ENCODE measurements around the gene TSEN15. TPM values are rescaled to one million over a fixed set of nuclear protein-coding genes. Genes with fewer than 3 reads are reported as not detected.

TSEN15 gene
- total RNA-seq, 1 experiment from 2014 or later = 71.4 TPM

DNA sequence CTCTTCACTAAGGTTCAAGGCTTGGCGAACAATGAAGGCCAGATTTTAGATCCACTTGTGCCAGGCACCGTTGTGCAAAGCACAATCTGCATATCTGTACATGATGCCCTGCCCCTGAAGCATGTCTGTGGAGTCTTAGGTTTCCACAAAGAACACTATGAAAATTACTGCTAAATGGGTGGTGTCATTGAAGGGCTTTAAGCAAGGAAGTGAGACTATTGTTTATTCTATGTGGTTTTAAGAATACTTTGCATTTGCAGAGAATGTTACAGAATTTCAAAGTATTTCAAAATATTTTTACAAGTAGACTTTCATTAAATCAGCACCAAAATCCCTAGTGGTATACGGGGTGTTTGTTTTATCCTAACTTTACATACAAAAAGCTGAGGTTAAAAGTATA is 8.8 kb downstream of the TSEN15 start:
- no peak overlapping the region for H3K27ac Mint-ChIP-seq (ENCODE audit: unreplicated experiment)
- no TSS peak for BruUV-seq (replicated peaks)
- CTCF ChIA-PET = no interaction called here

GRCh38 chr1:184061396-184062003 is 10.0 kb downstream of the TSEN15 start:
- Histone ChIP-seq H3K36me3 (ENCODE audit: control insufficient read depth, insufficient read depth, low read length) (no peaks in the 10 kb centered on the region), H3K4me3 (ENCODE audit: low read depth, low read length) (no peak overlapping the region), H3K9me3 (no peaks in the 10 kb centered on the region), H3K4me1 (peaks cover 24% of the 10 kb centered on the region), H3K27me3 (replicated peaks; ENCODE audit: control insufficient read depth, insufficient read depth, low read length) (no peaks in the 10 kb centered on the region)
- Mint-ChIP-seq H3K9me3 (ENCODE audit: unreplicated experiment) (no peaks in the 10 kb centered on the region), H3K27ac (ENCODE audit: unreplicated experiment) (no peak overlapping the region), H3K36me3 (ENCODE audit: insufficient read depth, unreplicated experiment) (peaks cover 24% of the 10 kb centered on the region), H3K4me3 (ENCODE audit: unreplicated experiment) (no peak overlapping the region), H3K4me1 (ENCODE audit: low read depth, unreplicated experiment) (peaks cover 14% of the 10 kb centered on the region), H3K27me3 (ENCODE audit: insufficient read depth, unreplicated experiment) (no peaks in the 10 kb centered on the region)
- intact Hi-C loops (cut with micrococcal nuclease; ENCODE audit: unreplicated experiment) = no loop called here
- TF ChIP-seq, protein P1, sequence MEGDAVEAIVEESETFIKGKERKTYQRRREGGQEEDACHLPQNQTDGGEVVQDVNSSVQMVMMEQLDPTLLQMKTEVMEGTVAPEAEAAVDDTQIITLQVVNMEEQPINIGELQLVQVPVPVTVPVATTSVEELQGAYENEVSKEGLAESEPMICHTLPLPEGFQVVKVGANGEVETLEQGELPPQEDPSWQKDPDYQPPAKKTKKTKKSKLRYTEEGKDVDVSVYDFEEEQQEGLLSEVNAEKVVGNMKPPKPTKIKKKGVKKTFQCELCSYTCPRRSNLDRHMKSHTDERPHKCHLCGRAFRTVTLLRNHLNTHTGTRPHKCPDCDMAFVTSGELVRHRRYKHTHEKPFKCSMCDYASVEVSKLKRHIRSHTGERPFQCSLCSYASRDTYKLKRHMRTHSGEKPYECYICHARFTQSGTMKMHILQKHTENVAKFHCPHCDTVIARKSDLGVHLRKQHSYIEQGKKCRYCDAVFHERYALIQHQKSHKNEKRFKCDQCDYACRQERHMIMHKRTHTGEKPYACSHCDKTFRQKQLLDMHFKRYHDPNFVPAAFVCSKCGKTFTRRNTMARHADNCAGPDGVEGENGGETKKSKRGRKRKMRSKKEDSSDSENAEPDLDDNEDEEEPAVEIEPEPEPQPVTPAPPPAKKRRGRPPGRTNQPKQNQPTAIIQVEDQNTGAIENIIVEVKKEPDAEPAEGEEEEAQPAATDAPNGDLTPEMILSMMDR (IDR thresholded peaks at IDR 0.05; ENCODE audit: insufficient read depth in 1 of 2, low read depth in 1 of 2, low read length in 1 of 2, severe bottlenecking in 1 of 2, unreplicated experiment in 1 of 2) = no peak
- ChIA-PET CTCF (no interaction called here), POLR2A (no interaction called here)
- no peak for DNase-seq
- no TSS peak for BruUV-seq (replicated peaks)

More for the DNA sequence above, 8.8 kb downstream of the TSEN15 start:
- Mint-ChIP-seq H3K27me3 (ENCODE audit: insufficient read depth, unreplicated experiment) (no peaks in the 10 kb centered on the region), H3K9me3 (ENCODE audit: unreplicated experiment) (no peaks in the 10 kb centered on the region), H3K4me3 (ENCODE audit: unreplicated experiment) (no peak overlapping the region), H3K4me1 (ENCODE audit: low read depth, unreplicated experiment) (peaks cover 16% of the 10 kb centered on the region), H3K36me3 (ENCODE audit: insufficient read depth, unreplicated experiment) (peaks cover 25% of the 10 kb centered on the region)
- Histone ChIP-seq H3K4me1 (peaks cover 34% of the 10 kb centered on the region), H3K27me3 (replicated peaks; ENCODE audit: control insufficient read depth, insufficient read depth, low read length) (no peaks in the 10 kb centered on the region), H3K9me3 (no peaks in the 10 kb centered on the region), H3K4me3 (ENCODE audit: low read depth, low read length) (no peak overlapping the region), H3K36me3 (ENCODE audit: control insufficient read depth, insufficient read depth, low read length) (no peaks in the 10 kb centered on the region)
- TF ChIP-seq, protein P1 (IDR thresholded peaks at IDR 0.05; ENCODE audit: insufficient read depth in 1 of 2, low read depth in 1 of 2, low read length in 1 of 2, severe bottlenecking in 1 of 2, unreplicated experiment in 1 of 2) = no peak
- no peak for DNase-seq
- POLR2A ChIA-PET = no interaction called here
- intact Hi-C loops (cut with micrococcal nuclease; ENCODE audit: unreplicated experiment) = no loop called here

DNA sequence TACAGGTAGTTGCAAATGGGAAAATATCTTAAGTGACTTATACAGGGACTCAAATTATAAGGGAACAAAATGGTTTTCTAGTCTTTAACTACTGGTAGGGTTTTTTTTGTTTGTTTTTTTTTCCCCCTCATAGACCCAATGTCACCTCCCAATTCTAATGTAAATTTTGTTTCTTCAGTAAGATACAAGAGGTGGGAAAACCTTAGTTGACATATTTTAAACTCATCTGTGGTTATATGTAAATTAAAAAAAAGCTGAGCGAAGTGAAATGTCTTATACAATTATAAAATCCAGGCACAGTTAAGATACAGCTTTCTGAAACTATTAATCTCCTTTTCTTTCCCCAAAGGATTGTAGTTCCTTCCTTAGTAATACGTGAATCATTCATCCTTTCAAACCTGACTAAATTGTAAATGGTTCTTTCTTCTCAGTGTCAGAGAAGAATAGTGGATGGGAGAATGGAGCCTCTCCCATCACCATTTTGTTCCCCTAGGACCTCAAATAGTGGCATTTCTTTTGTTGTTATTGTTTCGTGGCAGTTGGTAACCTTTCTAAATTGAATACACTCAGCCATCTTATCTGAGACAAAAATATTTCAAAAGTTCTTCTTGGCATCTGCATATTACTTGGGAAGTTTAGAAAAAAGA is 11.2 kb downstream of the TSEN15 start:
- Mint-ChIP-seq H3K4me3 (ENCODE audit: unreplicated experiment) (no peak overlapping the region), H3K36me3 (ENCODE audit: insufficient read depth, unreplicated experiment) (peaks cover 16% of the 10 kb centered on the region), H3K9me3 (ENCODE audit: unreplicated experiment) (no peaks in the 10 kb centered on the region), H3K27me3 (ENCODE audit: insufficient read depth, unreplicated experiment) (no peaks in the 10 kb centered on the region), H3K27ac (ENCODE audit: unreplicated experiment) (no peak overlapping the region), H3K4me1 (ENCODE audit: low read depth, unreplicated experiment) (peaks cover 5% of the 10 kb centered on the region)
- ChIA-PET CTCF (no interaction called here), POLR2A (no interaction called here)
- no TSS peak for BruUV-seq (replicated peaks)
- intact Hi-C loops (cut with micrococcal nuclease; ENCODE audit: unreplicated experiment) = no loop called here
- peaks cover 11% of the 10 kb centered on the region for H3K4me1 ChIP-seq
- TF ChIP-seq, protein P1 (IDR thresholded peaks at IDR 0.05; ENCODE audit: insufficient read depth in 1 of 2, low read depth in 1 of 2, low read length in 1 of 2, severe bottlenecking in 1 of 2, unreplicated experiment in 1 of 2) = no peak
- no peak overlapping the region for H3K4me3 ChIP-seq (ENCODE audit: low read depth, low read length)
- no peaks in the 10 kb centered on the region for H3K36me3 ChIP-seq (ENCODE audit: control insufficient read depth, insufficient read depth, low read length)
- no peaks in the 10 kb centered on the region for H3K27me3 ChIP-seq (replicated peaks; ENCODE audit: control insufficient read depth, insufficient read depth, low read length)
- DNase-seq = no peak
- H3K9me3 ChIP-seq = no peaks in the 10 kb centered on the region
